ENCODE data around the gene GATD1. TPM values are rescaled to one million over a fixed set of nuclear protein-coding genes. Genes with fewer than 3 reads are reported as not detected.
A peak's percentile ranks its signal among the peaks of the same experiment; 100 is the strongest.

The GATD1 gene
- total RNA-seq, 6 experiments from 2014 or later = 61.0 to 72.7 (median 68.1) TPM

GRCh38 chr11:762421-763072 is 14.7 kb downstream of the GATD1 start:
- Mint-ChIP-seq H3K27me3 (ENCODE audit: insufficient read depth) (peaks cover 16% of the 10 kb centered on the region), H3K4me1 (ENCODE audit: low read depth) (peaks cover 17% of the 10 kb centered on the region), H3K9me3 (no peaks in the 10 kb centered on the region; the same call in 1 of the 2 replicates), H3K4me3 (peak overlapping the region; percentile 49), H3K36me3 (ENCODE audit: low read depth) (peaks cover 11% of the 10 kb centered on the region), H3K27ac (peak overlapping the region; percentile 93)
- peak; percentile 94 for DNase-seq
- TF ChIP-seq CTCF (IDR thresholded peaks at IDR 0.05) = peak; percentile 73

- TF ChIP-seq CTCF (IDR thresholded peaks at IDR 0.05) = no peak
- H3K9me3 Mint-ChIP-seq = no peaks in the 10 kb centered on the region; the same call in 1 of the 2 replicates
- peaks cover 17% of the 10 kb centered on the region for H3K4me1 Mint-ChIP-seq (ENCODE audit: low read depth)
- peaks cover 18% of the 10 kb centered on the region for H3K36me3 Mint-ChIP-seq (ENCODE audit: low read depth)
- peaks cover 16% of the 10 kb centered on the region for H3K27me3 Mint-ChIP-seq (ENCODE audit: insufficient read depth)
- no peak overlapping the region for H3K4me3 Mint-ChIP-seq
- H3K27ac Mint-ChIP-seq = peak overlapping the region; percentile 93
- DNase-seq = no peak
Observed at GRCh38 chr11:761526-762108, 15.7 kb downstream of the GATD1 start.

- H3K4me3 Mint-ChIP-seq = no peak overlapping the region
- H3K9me3 Mint-ChIP-seq = no peaks in the 10 kb centered on the region; the same call in 1 of the 2 replicates
- peaks cover 17% of the 10 kb centered on the region for H3K27me3 Mint-ChIP-seq (ENCODE audit: insufficient read depth)
- H3K36me3 Mint-ChIP-seq (ENCODE audit: low read depth) = peaks cover 18% of the 10 kb centered on the region
- no peak for TF ChIP-seq CTCF (IDR thresholded peaks at IDR 0.05)
- DNase-seq = no peak
- peaks cover 17% of the 10 kb centered on the region for H3K4me1 Mint-ChIP-seq (ENCODE audit: low read depth)
- peak overlapping the region; percentile 42; the same call in 1 of the 2 replicates for H3K27ac Mint-ChIP-seq
Observed at GRCh38 chr11:760236-760635, 17.1 kb downstream of the GATD1 start.

GRCh38 chr11:749731-750130 is 27.6 kb downstream of the GATD1 start:
- DNase-seq = no peak
- Mint-ChIP-seq H3K4me1 (ENCODE audit: low read depth) (peaks cover 19% of the 10 kb centered on the region), H3K9me3 (no peaks in the 10 kb centered on the region), H3K4me3 (peak overlapping the region; percentile 70), H3K36me3 (ENCODE audit: low read depth) (peaks cover 11% of the 10 kb centered on the region; the same call in 1 of the 2 replicates), H3K27ac (peak overlapping the region; percentile 85), H3K27me3 (ENCODE audit: insufficient read depth) (peaks cover 3% of the 10 kb centered on the region)
- no peak for TF ChIP-seq CTCF (IDR thresholded peaks at IDR 0.05)

- H3K36me3 Mint-ChIP-seq (ENCODE audit: low read depth) = peaks cover 11% of the 10 kb centered on the region; the same call in 1 of the 2 replicates
- H3K4me1 Mint-ChIP-seq (ENCODE audit: low read depth) = peaks cover 19% of the 10 kb centered on the region
- peak overlapping the region; percentile 96 for H3K27ac Mint-ChIP-seq
- no peak for TF ChIP-seq CTCF (IDR thresholded peaks at IDR 0.05)
- H3K27me3 Mint-ChIP-seq (ENCODE audit: insufficient read depth) = peaks cover 3% of the 10 kb centered on the region
- DNase-seq = no peak
- peak overlapping the region; percentile 93 for H3K4me3 Mint-ChIP-seq
- no peaks in the 10 kb centered on the region for H3K9me3 Mint-ChIP-seq
Observed at GRCh38 chr11:748007-748359, 29.3 kb downstream of the GATD1 start.

Data from HFFc6 (cell line).